Suppressor macrophage (primary cell): ENCODE results near the gene CFAP141.

Experiments
- DNase-seq, 4 experiments: peaks; one replicate each; pipeline ENCODE4 v3.0.0-alpha.2; 2020 to 2022

The CFAP141 gene

GRCh38 chr1:154171223-154171583 lies 34.9 kb downstream of the CFAP141 start:
- DNase-seq: no peak

DNA sequence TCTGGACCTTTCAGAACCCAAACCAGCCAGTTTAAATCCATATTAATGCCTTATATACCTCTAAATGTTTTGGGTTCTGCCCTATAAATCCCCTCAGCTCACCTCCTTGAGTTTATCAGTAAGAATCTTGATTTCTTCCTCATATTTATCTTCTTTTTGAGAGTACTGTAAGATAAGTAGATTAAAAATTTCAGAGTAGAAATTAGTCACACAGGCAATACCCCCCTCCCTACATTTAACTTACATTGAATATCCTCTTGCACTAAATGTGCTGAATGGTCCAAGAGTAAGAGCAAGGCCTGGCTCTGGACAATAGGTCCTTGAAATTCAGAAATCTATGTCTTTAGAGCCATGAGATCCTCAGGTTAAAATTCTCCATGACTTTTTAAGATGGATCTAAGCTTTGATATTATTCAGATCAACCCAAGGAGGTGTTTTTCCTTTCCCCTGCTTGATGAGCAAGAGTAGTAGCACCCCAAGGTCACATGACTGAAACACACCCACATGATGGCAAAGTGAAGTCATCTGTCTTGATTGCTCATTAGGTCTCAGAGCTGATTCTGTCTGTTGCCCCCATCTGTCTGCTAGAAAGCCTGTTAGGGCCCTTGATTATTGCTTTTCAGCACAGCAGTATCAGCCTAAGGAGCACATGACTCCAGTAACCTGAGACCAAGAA lies 35.4 kb downstream of the CFAP141 start:
- peak; percentile 41 to 64 (median 60) for DNase-seq

- no peak for DNase-seq
Measured at GRCh38 chr1:154167461-154167860, 38.7 kb downstream of the CFAP141 start.

- no peak for DNase-seq
Measured at GRCh38 chr1:154166207-154166606, 39.9 kb downstream of the CFAP141 start.

DNA sequence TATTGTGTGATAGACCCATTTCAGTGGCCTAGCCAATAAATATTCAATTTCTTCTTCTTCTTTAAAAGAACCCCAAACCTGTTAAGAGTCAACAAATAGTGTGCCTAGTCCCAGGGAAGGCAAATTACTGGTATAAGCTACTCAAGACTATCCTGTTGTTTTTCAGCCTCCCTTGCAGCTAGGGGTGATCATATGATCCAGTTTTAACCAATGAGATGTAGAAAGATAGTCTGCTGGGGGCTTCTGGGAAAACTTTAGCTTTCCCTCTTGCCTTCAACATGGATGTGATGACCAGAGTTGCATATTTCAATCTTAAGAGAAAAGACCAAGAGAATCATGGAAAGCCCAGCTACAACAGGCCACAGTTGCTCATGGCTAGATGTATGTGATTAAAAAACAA lies 46.6 kb downstream of the CFAP141 start:
- no peak for DNase-seq

GRCh38 chr1:154158307-154159125 lies 47.6 kb downstream of the CFAP141 start:
- peak; percentile 70 to 87 (median 80) for DNase-seq

DNA sequence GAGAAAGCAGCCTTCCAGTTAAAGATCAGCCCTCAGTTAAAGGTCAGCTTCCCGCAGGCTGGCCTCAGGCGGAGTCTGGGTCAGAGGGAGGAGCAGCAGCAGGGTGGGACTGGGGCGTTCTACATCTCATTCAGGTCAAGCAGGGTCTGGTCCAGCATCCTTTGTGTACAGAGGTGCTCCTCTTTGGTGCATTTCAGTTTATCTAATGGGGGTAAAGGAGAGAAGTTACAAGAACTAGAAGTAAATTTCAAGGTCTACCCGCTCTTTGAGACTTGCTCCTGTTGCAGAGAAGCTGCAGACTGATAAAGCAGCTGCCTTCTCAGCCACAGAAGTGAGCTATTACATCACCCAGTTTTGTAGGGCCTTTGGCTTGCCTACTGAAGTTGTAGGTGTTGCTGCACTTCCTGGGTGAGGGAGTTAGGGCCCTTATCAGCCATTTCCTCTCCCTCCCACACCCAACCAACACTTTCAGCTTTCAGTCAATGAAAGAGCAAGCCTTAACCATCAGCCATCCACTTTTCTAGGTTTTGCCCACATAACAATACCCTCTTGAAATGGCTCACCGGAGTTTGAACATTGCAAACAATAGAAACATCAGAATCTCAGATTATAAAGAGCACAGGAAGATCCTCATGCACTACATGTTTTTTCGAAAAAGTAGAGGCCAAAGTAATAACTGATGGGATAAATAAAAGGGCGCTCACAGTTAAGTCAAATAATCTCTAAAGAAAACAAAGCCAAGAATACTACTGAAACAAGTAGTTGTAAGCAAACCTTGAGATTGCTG lies 48.4 kb downstream of the CFAP141 start:
- DNase-seq: peak; percentile 56 to 82 (median 78)

- no peak for DNase-seq
Measured at GRCh38 chr1:154155251-154155650, 50.9 kb downstream of the CFAP141 start.

DNA sequence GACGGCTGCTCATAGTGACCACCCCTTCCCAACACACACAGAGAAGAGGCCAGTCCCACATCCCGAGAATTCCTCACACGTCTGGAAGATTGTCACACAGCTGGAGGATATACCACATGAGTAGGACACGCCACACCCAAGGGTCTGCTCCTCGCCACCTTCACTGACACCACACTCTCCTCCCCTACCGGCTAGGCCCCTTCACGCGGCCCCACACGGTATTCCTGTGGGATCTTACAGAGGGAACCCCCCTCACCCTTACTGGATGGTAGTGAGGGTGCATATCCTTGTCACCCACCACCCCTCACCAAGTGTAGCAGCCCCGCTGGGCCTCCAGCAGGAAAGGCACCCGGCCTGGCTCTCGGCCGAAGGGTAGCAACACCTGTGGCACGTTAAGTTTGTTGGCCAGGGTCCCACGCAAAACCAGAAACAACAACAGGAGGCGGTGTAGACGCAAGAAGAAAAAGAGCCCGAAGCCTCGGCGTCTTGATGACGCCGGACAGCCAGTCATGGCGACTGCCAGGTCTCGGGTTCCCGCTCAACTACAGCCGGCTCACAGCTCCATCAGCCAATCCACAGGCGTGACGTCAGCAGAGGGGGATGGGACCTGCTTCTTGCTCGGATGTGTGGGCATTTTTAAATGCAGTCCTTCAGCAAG lies 51.5 kb downstream of the CFAP141 start, which contains the start of gene NUP210L:
Gene NUP210L (minus strand): TSS at position 540 of the 658 bp plus-strand sequence.
- no peak for DNase-seq

GRCh38 chr1:154154053-154154452 lies 52.1 kb downstream of the CFAP141 start:
- no peak for DNase-seq

DNA sequence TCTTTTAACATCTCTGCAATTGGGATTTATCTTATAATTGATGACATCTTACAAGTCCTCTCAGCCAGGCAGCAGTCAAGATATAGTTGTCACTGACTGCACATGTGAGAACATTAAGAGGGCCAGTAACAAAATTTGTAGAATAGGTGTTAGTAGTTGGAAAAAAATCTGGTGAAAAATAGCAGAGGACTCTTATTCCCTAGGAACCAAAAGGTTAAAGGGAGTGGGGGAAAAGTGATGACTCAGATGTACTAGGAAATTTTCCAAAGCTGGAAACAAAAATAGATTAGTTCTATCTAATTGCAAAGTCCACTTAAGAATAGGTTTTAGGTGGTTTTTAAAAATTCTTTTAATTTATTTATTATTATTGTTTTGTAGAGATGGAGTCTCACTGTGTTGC lies 54.8 kb downstream of the CFAP141 start:
- DNase-seq: no peak
